Measurements from ENCODE around the gene BAIAP2L2. TPM values are rescaled to one million over a fixed set of nuclear protein-coding genes. Genes with fewer than 3 reads are reported as not detected.
"Not testable (repeated sequence)": the region's sequence is repeated elsewhere in the genome, so short reads cannot be mapped to it uniquely, and the experiment has no call there.

Gene BAIAP2L2
- total and polyA plus RNA-seq, 10 of the 15 experiments (the other 5 are each of a cell fraction or from before 2014, with no cell fraction given): 0.08 to 0.38 (median 0.14) TPM; not detected in 6

GRCh38 chr22:38117556-38117955, 7.1 kb upstream of the BAIAP2L2 start:
- POLR2A ChIA-PET; H3K9me3 ChIP-seq (replicated peaks; ENCODE audit: control insufficient read depth, insufficient read depth, low read length); H3K27me3 ChIP-seq (replicated peaks in 1 of 2; ENCODE audit: control insufficient read depth in 2 of 2, insufficient read depth in 2 of 2, low read length in 1 of 2); H3K79me2 ChIP-seq (ENCODE audit: control insufficient read depth, insufficient read depth, low read length); ATAC-seq; H3K9ac ChIP-seq (ENCODE audit: control insufficient read depth, insufficient read depth, low read length); H4K20me1 ChIP-seq (ENCODE audit: control insufficient read depth, insufficient read depth); in situ Hi-C loops (cut with MboI); H3K4me1 ChIP-seq (ENCODE audit: control insufficient read depth, insufficient read depth, low read length); H3K36me3 ChIP-seq (ENCODE audit: control insufficient read depth in 2 of 2, insufficient read depth in 2 of 2, low read length in 1 of 2); RAD21 ChIA-PET (ENCODE audit: unreplicated experiment); BruUV-seq (replicated peaks); H3K27ac ChIP-seq (ENCODE audit: control insufficient read depth, insufficient read depth); FAIRE-seq; DNase-seq (ENCODE audit: low read depth, low spot score); H3K4me2 ChIP-seq (ENCODE audit: control insufficient read depth, insufficient read depth); H2AFZ ChIP-seq (ENCODE audit: control insufficient read depth, low read depth, low read length); H3K4me3 ChIP-seq: not testable (repeated sequence)
- WGBS (ENCODE audit: insufficient coverage, insufficient replicate concordance, low lambda C conversion rate, missing lambda C conversion rate): 93% methylated on average over 10 of the region's 10 CpGs
- intact Hi-C loops (cut with micrococcal nuclease; ENCODE audit: unreplicated experiment): loop anchor here (10.0 kb wide), 2 partner anchors 97 to 237 kb away; no protein-coding TSS in a partner anchor
- ChIA-PET SMC1A (ENCODE audit: uncharacterized antibody, unreplicated experiment) (interaction anchor here (1.0 kb wide), 1 partner anchor 77 kb away, joined by 3 read pairs; no protein-coding TSS in a partner anchor), CTCF (interaction anchor here (1.7 kb wide), 1 partner anchor 65 kb away, joined by 7 read pairs; no protein-coding TSS in a partner anchor)

- intact Hi-C loops (cut with micrococcal nuclease; ENCODE audit: unreplicated experiment): loop anchor here (10.0 kb wide), 2 partner anchors 99 to 239 kb away; no protein-coding TSS in a partner anchor
- FAIRE-seq: no peak
- in situ Hi-C loops (cut with MboI): no loop called here
These were observed 5.1 kb upstream of the BAIAP2L2 start for GRCh38 chr22:38115423-38116205.

More at GRCh38 chr22:38115423-38116205, 5.1 kb upstream of the BAIAP2L2 start:
- Histone ChIP-seq H4K20me1 (ENCODE audit: control insufficient read depth, insufficient read depth) (no peaks in the 10 kb centered on the region), H3K4me2 (ENCODE audit: control insufficient read depth, insufficient read depth) (no peak overlapping the region), H2AFZ (ENCODE audit: control insufficient read depth, low read depth, low read length) (no peak overlapping the region), H3K27me3 (replicated peaks in 1 of 2; ENCODE audit: control insufficient read depth in 2 of 2, insufficient read depth in 2 of 2, low read length in 1 of 2) (no peaks in the 10 kb centered on the region), H3K9me3 (replicated peaks; ENCODE audit: control insufficient read depth, insufficient read depth, low read length) (no peaks in the 10 kb centered on the region), H3K79me2 (ENCODE audit: control insufficient read depth, insufficient read depth, low read length) (no peaks in the 10 kb centered on the region), H3K9ac (ENCODE audit: control insufficient read depth, insufficient read depth, low read length) (no peak overlapping the region), H3K4me3 (no peak overlapping the region), H3K27ac (ENCODE audit: control insufficient read depth, insufficient read depth) (no peak overlapping the region), H3K4me1 (ENCODE audit: control insufficient read depth, insufficient read depth, low read length) (no peaks in the 10 kb centered on the region), H3K36me3 (ENCODE audit: control insufficient read depth in 2 of 2, insufficient read depth in 2 of 2, low read length in 1 of 2) (no peaks in the 10 kb centered on the region; a peak in 1 of 4 replicates)
- POLR2A ChIA-PET: interaction anchor here (1.1 kb wide), 1 partner anchor 63 kb away, joined by 3 read pairs; no protein-coding TSS in a partner anchor
- RAD21 ChIA-PET (ENCODE audit: unreplicated experiment): interaction anchor here (2.1 kb wide), 1 partner anchor 114 kb away, joined by 9 read pairs; no protein-coding TSS in a partner anchor
- CTCF ChIA-PET: interaction anchor here (1.0 to 2.1 kb wide), 9 partner anchors 13 to 455 kb away, joined by 3 to 12 read pairs (median 5); no protein-coding TSS in a partner anchor
- BruUV-seq (replicated peaks): no TSS peak
- DNase-seq (ENCODE audit: low read depth, low spot score): no peak
- TF ChIP-seq TCF3 (IDR thresholded peaks at IDR 0.05; ENCODE audit: borderline replicate concordance, insufficient read depth, low read depth, low read length): no peak
- TF ChIP-seq SREBF2 (IDR thresholded peaks at IDR 0.05; ENCODE audit: low read length): no peak
- no peak for TF ChIP-seq JUNB (IDR thresholded peaks at IDR 0.05)
- TF ChIP-seq CUX1 (IDR thresholded peaks at IDR 0.05; ENCODE audit: insufficient replicate concordance, low read depth, low read length): no peak
- no peak for TF ChIP-seq NR2C1 (IDR thresholded peaks at IDR 0.05)
- TF ChIP-seq HDAC6 (IDR thresholded peaks at IDR 0.05; ENCODE audit: unreplicated experiment): no peak
- TF ChIP-seq USF2 (IDR thresholded peaks at IDR 0.05; ENCODE audit: borderline replicate concordance, low read depth, low read length): no peak
- WGBS (ENCODE audit: insufficient coverage, insufficient replicate concordance, low lambda C conversion rate, missing lambda C conversion rate): 86% methylated on average over 28 of the region's 31 CpGs
- ATAC-seq: no peak
- SMC1A ChIA-PET (ENCODE audit: uncharacterized antibody, unreplicated experiment): interaction anchor here (0.7 kb wide), 1 partner anchor 93 kb away, joined by 3 read pairs; no protein-coding TSS in a partner anchor

Measured in GM12878 (cell line).